BLaER1 treated with 17β-estradiol and CSF1 and Interleukin-3, amounts not matched to agents 10 nM and 100 nM (cell line): ENCODE measurements around the gene SPATA16.
"Not testable (repeated sequence)": the region's sequence is repeated elsewhere in the genome, so short reads cannot be mapped to it uniquely, and the experiment has no call there.

Experiments
- H3K27ac ChIP-seq, 11 experiments: shearing (Covaris generic); formaldehyde crosslinking; 2 replicates each; pipeline ENCODE4 v1.8.1; 2022
- H3K27me3 ChIP-seq, 11 experiments: shearing (Covaris generic); formaldehyde crosslinking; 2 replicates each; pipeline ENCODE4 v1.8.1; 2022
- H3K36me3 ChIP-seq, 11 experiments: shearing (Covaris generic); formaldehyde crosslinking; 2 replicates each; pipeline ENCODE4 v1.8.1; 2022
- H3K4me1 ChIP-seq, 10 experiments: shearing (Covaris generic); formaldehyde crosslinking; 2 replicates each; pipeline ENCODE4 v1.8.1; 2022
- H3K4me2 ChIP-seq, 11 experiments: shearing (Covaris generic); formaldehyde crosslinking; 2 replicates each; pipeline ENCODE4 v1.8.1; 2022
- H3K4me3 ChIP-seq, 10 experiments: shearing (Covaris generic); formaldehyde crosslinking; 2 replicates each; pipeline ENCODE4 v1.8.1; 2022
- H3K9ac ChIP-seq, 11 experiments: shearing (Covaris generic); formaldehyde crosslinking; 2 replicates each; pipeline ENCODE4 v1.8.1; 2022
- H3K9me3 ChIP-seq, 11 experiments: shearing (Covaris generic); formaldehyde crosslinking; replicated peaks in 1 of 11; 2 replicates each; pipeline ENCODE4 v1.8.1; 2022
- H4K20me1 ChIP-seq, 11 experiments: shearing (Covaris generic); formaldehyde crosslinking; 2 replicates each; pipeline ENCODE4 v1.8.1; 2022
- Cebpa-rat ChIP-seq, 11 experiments: shearing (Covaris generic); IDR thresholded peaks; 2 replicates each; pipeline ENCODE4 v1.8.1; 2022

SPATA16 gene

DNA sequence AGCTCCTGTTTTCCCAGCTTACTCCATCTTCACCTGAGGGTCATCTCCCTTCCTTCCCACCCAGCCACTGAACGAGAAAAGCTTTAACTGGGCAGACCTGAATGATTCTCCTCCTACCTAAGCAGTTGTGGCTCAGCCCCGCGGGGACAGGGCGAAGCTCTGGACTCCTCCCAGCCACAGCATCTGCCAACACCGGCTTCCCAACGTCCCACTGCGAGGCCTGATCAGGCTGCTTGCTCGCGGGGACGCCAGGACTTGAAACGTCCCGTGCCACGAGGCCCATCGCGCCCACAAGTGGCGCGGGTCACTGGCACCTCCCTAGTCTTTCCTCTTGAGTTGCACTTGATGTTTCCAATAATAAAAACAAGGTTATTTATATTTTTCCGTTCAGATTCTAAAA lies at the start of gene SPATA16:
TSS of gene SPATA16 (minus strand) at position 250 of the 400 bp plus-strand sequence. CDS start 23,504 bp downstream, outside the sequence.
- Histone ChIP-seq H3K36me3 (no peaks in the 10 kb centered on the region), H3K4me2 (no peak within 1 kb of the TSS)
- no peak for TF ChIP-seq Cebpa-rat (IDR thresholded peaks at IDR 0.05)

GRCh38 chr3:173183022-173183421 lies 42.0 kb upstream of the SPATA16 start:
- H3K4me1 ChIP-seq, H3K36me3 ChIP-seq, H3K27ac ChIP-seq, H3K4me2 ChIP-seq, H3K9ac ChIP-seq, H3K27me3 ChIP-seq, H4K20me1 ChIP-seq, H3K4me3 ChIP-seq: not testable (repeated sequence)
- peaks cover 12 to 16% (median 15%) of the 10 kb centered on the region in 11 experiments; a peak in 16 of 22 replicates for H3K9me3 ChIP-seq

More for the DNA sequence above, at the start of gene SPATA16:
- no peak within 1 kb of the TSS for H3K27ac ChIP-seq
- no peaks in the 10 kb centered on the region for H4K20me1 ChIP-seq
- H3K9ac ChIP-seq: no peak within 1 kb of the TSS
- H3K27me3 ChIP-seq: no peaks in the 10 kb centered on the region
- no peaks in the 10 kb centered on the region for H3K4me1 ChIP-seq
- H3K9me3 ChIP-seq: no peaks in the 10 kb centered on the region
- H3K4me3 ChIP-seq: no peak within 1 kb of the TSS

DNA sequence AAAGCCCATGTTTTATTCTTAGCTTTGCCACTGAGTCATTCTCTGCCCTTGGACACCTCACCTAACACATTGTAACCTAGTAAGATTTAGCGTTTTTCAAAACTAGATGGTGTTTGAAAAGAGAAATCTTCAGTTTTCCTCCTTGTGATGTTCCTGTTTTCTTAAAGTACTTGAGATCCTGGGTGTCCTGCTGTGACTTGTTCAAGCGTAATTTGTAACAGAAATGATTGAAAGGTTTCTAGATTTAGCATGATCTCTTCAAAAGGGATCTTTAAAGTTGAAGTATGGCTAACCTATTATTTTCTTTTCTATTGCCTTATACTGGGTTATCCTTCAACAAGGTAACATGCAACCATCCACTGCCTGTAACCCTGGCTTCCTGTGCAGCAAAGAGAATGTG lies 32.6 kb upstream of the SPATA16 start:
- Histone ChIP-seq H3K36me3 (no peaks in the 10 kb centered on the region), H3K4me2 (no peak overlapping the region), H3K27me3 (no peaks in the 10 kb centered on the region), H3K4me1 (no peaks in the 10 kb centered on the region), H3K9ac (no peak overlapping the region), H3K27ac (no peak overlapping the region), H3K9me3 (no peaks in the 10 kb centered on the region), H4K20me1 (no peaks in the 10 kb centered on the region), H3K4me3 (no peak overlapping the region)
- TF ChIP-seq Cebpa-rat (IDR thresholded peaks at IDR 0.05): no peak

DNA sequence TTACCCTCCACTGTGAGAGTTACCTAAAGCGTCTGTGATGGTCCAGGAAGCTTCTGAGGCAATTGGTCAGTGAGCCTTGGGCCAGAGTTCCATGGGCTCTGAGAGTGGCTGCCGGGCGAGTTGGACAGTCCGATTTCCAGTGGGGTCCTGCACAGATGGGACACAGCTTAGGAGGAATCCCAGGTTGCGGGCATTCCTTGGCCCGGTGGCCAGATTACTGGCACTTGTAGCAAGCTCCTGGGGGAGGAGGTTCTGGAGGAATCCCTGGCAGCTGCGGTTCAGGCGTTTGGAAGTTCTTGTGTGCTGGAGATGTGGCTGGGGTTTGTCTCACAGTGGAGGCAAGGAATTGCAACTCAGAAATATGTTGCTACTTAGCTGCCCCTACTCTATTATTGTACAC lies 18.1 kb upstream of the SPATA16 start:
- not testable (repeated sequence) for H3K4me3 ChIP-seq, H4K20me1 ChIP-seq, H3K4me1 ChIP-seq, H3K9ac ChIP-seq, H3K36me3 ChIP-seq, H3K4me2 ChIP-seq, H3K9me3 ChIP-seq, H3K27me3 ChIP-seq, H3K27ac ChIP-seq

DNA sequence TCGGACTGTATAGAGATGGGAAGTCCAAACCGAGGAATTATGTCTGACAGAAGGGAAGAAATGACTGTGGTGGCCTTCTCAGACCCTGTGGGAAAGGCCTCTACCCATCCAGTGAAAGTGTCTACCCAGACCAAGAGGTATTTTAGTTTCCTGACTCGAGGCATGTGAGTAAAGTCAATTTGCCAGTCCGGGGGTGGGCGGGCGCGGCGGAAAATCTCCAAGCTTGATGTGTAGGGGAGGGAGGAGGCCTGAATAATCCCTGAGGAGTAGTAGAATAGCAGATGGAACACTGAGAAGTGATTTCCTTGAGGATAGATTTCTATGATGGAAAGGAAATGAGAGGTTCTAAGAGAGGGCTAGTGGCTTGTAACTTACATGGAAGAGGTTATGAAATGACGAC lies 15.5 kb upstream of the SPATA16 start:
- H3K4me1 ChIP-seq, H3K27me3 ChIP-seq, H3K36me3 ChIP-seq, H3K4me3 ChIP-seq, H3K9me3 ChIP-seq, H3K4me2 ChIP-seq, H3K9ac ChIP-seq, H3K27ac ChIP-seq, H4K20me1 ChIP-seq: not testable (repeated sequence)

- H3K27me3 ChIP-seq: no peaks in the 10 kb centered on the region
- H4K20me1 ChIP-seq: no peaks in the 10 kb centered on the region
- no peaks in the 10 kb centered on the region for H3K9me3 ChIP-seq
- no peak overlapping the region for H3K4me2 ChIP-seq
- H3K9ac ChIP-seq: no peak overlapping the region
- no peak for TF ChIP-seq Cebpa-rat (IDR thresholded peaks at IDR 0.05)
- no peaks in the 10 kb centered on the region for H3K36me3 ChIP-seq
- H3K4me1 ChIP-seq: no peaks in the 10 kb centered on the region
- H3K27ac ChIP-seq: no peak overlapping the region
- H3K4me3 ChIP-seq: no peak overlapping the region
These were observed 12.6 kb upstream of the SPATA16 start for GRCh38 chr3:173153631-173154030.

DNA sequence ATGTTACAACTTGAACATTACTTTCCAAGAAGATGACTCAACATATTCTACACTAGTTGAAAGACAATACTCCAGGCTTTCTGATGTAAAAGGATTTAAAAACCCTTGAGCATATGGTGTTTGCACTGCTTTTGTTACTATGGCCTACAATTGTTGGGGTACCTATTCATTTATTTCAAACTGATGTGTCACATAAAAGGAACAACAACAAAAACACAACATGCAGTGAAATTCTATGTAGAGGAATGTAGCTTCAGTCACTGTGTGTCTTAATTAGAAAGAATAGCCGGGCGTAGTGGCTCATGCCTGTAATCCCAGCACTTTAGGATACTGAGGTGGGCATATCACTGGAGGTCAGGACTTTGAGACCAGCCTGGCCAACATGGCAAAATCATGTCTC lies 1.6 kb downstream of the SPATA16 start:
- H3K27ac ChIP-seq: no peak overlapping the region
- H3K9ac ChIP-seq: no peak overlapping the region
- TF ChIP-seq Cebpa-rat (IDR thresholded peaks at IDR 0.05): no peak
- H3K4me3 ChIP-seq: no peak overlapping the region
- no peaks in the 10 kb centered on the region for H4K20me1 ChIP-seq
- no peaks in the 10 kb centered on the region for H3K27me3 ChIP-seq
- no peaks in the 10 kb centered on the region for H3K9me3 ChIP-seq
- no peak overlapping the region for H3K4me2 ChIP-seq
- no peaks in the 10 kb centered on the region for H3K4me1 ChIP-seq
- no peaks in the 10 kb centered on the region for H3K36me3 ChIP-seq

DNA sequence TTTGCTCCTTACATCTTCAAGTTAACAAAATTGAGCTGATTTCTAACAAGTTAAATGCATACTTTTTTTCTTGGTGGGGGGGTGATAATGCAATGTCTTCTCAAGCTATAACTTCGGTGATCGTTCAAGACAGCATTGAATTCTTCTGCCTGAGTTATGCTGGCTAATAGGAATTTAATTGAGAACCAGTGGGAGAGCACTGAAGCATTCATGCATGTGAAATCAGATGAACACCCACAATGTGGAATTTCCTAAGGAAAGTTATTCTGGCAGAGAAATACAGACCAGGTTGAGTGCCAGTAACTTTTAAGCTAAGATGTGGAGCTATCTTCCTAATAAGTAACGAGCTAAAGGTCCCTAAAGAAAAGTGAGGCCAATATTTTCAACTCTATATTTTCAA lies 3.0 kb downstream of the SPATA16 start:
- no peaks in the 10 kb centered on the region for H4K20me1 ChIP-seq
- 0 out of 20 replicates have a peak, but pooled peaks cover 0 to 3% (median 0%) of the 10 kb centered on the region in 10 experiments for H3K4me1 ChIP-seq
- H3K27me3 ChIP-seq: no peaks in the 10 kb centered on the region
- no peak overlapping the region for H3K4me2 ChIP-seq
- H3K9ac ChIP-seq: no peak overlapping the region
- no peaks in the 10 kb centered on the region for H3K36me3 ChIP-seq
- H3K27ac ChIP-seq: no peak overlapping the region
- TF ChIP-seq Cebpa-rat (IDR thresholded peaks at IDR 0.05): no peak
- no peak overlapping the region for H3K4me3 ChIP-seq
- H3K9me3 ChIP-seq: no peaks in the 10 kb centered on the region

DNA sequence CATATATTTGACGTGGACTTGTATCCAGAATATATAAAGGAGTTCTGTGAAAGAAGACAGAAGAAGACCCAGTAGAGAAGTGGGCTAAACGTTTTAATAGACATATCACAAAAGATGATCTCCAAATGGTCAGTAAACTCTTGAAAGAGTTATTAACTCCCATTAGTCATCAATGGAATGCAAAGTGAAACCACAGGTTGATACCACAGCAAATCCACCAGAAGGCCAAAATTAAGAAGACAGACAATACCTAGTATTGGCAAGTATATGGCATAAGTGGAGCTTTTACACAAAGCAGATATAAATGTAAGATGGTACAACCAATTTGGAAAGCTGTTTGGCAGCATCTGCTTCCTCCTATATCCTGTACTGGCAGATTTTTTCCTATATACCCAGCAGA lies 6.0 kb downstream of the SPATA16 start:
- H3K27me3 ChIP-seq: no peaks in the 10 kb centered on the region
- no peak for TF ChIP-seq Cebpa-rat (IDR thresholded peaks at IDR 0.05)
- no peak overlapping the region for H3K4me3 ChIP-seq

GRCh38 chr3:173128633-173129032 lies 12.4 kb downstream of the SPATA16 start:
- no peak overlapping the region for H3K4me2 ChIP-seq
- H3K27ac ChIP-seq: no peak overlapping the region
- no peak overlapping the region for H3K4me3 ChIP-seq
- H3K27me3 ChIP-seq: no peaks in the 10 kb centered on the region
- H3K36me3 ChIP-seq: no peaks in the 10 kb centered on the region
- TF ChIP-seq Cebpa-rat (IDR thresholded peaks at IDR 0.05): no peak
- no peak overlapping the region for H3K9ac ChIP-seq
- H3K4me1 ChIP-seq: 0 out of 20 replicates have a peak, but pooled peaks cover 0 to 3% (median 0%) of the 10 kb centered on the region in 10 experiments
- no peaks in the 10 kb centered on the region for H3K9me3 ChIP-seq
- H4K20me1 ChIP-seq: no peaks in the 10 kb centered on the region

More for the DNA sequence above, 6.0 kb downstream of the SPATA16 start:
- H3K4me2 ChIP-seq: no peak overlapping the region
- H3K9ac ChIP-seq: no peak overlapping the region
- 0 out of 20 replicates have a peak, but pooled peaks cover 0 to 3% (median 0%) of the 10 kb centered on the region in 10 experiments for H3K4me1 ChIP-seq
- no peaks in the 10 kb centered on the region for H3K36me3 ChIP-seq
- no peak overlapping the region for H3K27ac ChIP-seq
- no peaks in the 10 kb centered on the region for H3K9me3 ChIP-seq
- H4K20me1 ChIP-seq: no peaks in the 10 kb centered on the region

DNA sequence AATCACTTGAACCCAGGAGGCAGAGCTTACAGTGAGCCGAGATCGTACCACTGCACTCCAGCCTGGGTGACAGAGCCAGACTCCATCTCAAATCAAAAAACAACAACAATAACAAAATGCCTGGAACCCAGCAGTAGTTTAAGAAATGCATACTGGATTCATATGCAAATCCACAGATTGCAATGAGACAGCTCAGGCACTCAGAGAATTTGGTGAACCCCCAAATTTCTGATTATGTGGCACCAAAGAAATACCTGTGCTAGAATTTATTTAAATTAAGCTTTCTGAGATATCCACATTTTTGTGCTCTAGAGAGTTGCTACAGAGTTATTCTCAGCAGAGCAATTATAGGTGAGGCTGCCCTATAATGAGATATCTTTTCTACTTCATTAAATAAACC lies 29.7 kb downstream of the SPATA16 start:
- no peaks in the 10 kb centered on the region for H4K20me1 ChIP-seq
- H3K27ac ChIP-seq: no peak overlapping the region
- H3K4me3 ChIP-seq: no peak overlapping the region
- no peak overlapping the region for H3K4me2 ChIP-seq
- no peak overlapping the region for H3K9ac ChIP-seq
- H3K36me3 ChIP-seq: no peaks in the 10 kb centered on the region
- no peak for TF ChIP-seq Cebpa-rat (IDR thresholded peaks at IDR 0.05)
- no peaks in the 10 kb centered on the region for H3K27me3 ChIP-seq
- no peaks in the 10 kb centered on the region for H3K4me1 ChIP-seq
- H3K9me3 ChIP-seq: no peaks in the 10 kb centered on the region
